Immature natural killer cell (primary cell): ENCODE measurements around the gene RRP1B. TPM values are rescaled to one million over a fixed set of nuclear protein-coding genes. Genes with fewer than 3 reads are reported as not detected.

ENCODE experiments used
- polyA plus RNA-seq, 3 donors: library from polyadenylated mRNA; unstranded; fragments of 300-500 nt; fragmentation: Illumina TruSeq; gene quantifications; one replicate each; pipeline ENCODE4 v1.2.3, GENCODE V29; 2021

Gene RRP1B
- polyA plus RNA-seq, 3 donors from 2014 or later: 4.9 to 31.0 (median 10.2) TPM

Other genes with a start within 250 kb of the RRP1B start
- 1 to 10 TPM in 1 of 3 donors, under 1 TPM in 1, not detected in 1; 0.08 to 1.2 TPM for gene SIK1, start 232.4 kb upstream of the RRP1B start, polyA plus RNA-seq
- under 1 TPM in 1 of 3 donors, not detected in 2; 0.27 TPM for gene HSF2BP, start 72 bp upstream of the RRP1B start, polyA plus RNA-seq
- 10 to 100 TPM; 47.1 to 55.2 (median 50.9) TPM for gene PDXK, start 59.6 kb downstream of the RRP1B start, polyA plus RNA-seq
- 10 to 100 TPM; 37.9 to 63.0 (median 52.2) TPM for gene CSTB, start 116.7 kb downstream of the RRP1B start, polyA plus RNA-seq
- 10 to 100 TPM in 2 of 3 donors, 1 to 10 TPM in 1; 6.0 to 16.3 (median 11.6) TPM for gene RRP1, start 130.0 kb downstream of the RRP1B start, polyA plus RNA-seq
- 10 to 100 TPM in 1 of 3 donors, 1 to 10 TPM in 2; 5.6 to 11.8 (median 9.5) TPM for gene AGPAT3, start 205.7 kb downstream of the RRP1B start, polyA plus RNA-seq